Measurements from ENCODE around the gene DNAH1.

GRCh38 chr3:52383446-52383845, 67.3 kb downstream of the DNAH1 start:
- TF ChIP-seq CTCF (IDR thresholded peaks at IDR 0.05) = no peak
- TF ChIP-seq POLR2AphosphoS5 (IDR thresholded peaks at IDR 0.05) = no peak
- no peak for TF ChIP-seq POLR2A (IDR thresholded peaks at IDR 0.05)
- TF ChIP-seq EP300 (IDR thresholded peaks at IDR 0.05) = no peak
